HepG2 (cell line): ENCODE results near the gene MOGAT3. TPM values are rescaled to one million over a fixed set of nuclear protein-coding genes. Genes with fewer than 3 reads are reported as not detected.

Experiments
- EED ChIP-seq: sonication (generic); formaldehyde crosslinking; IDR thresholded peaks from 2 replicates; pipeline ENCODE4 v1.5.0; 2020; ENCODE audit warnings: mild to moderate bottlenecking, missing genetic modification reagents
- ELF1 ChIP-seq: sonication (generic); formaldehyde crosslinking; IDR thresholded peaks from 2 replicates; pipeline ENCODE4 v1.4.0; 2020; ENCODE audit warnings: missing genetic modification reagents
- RERE ChIP-seq: IDR thresholded peaks from 2 replicates; pipeline ENCODE4 v1.6.1; 2016; ENCODE audit warnings: low read depth, missing genetic modification reagents, missing compliant biosample characterization
- TCF7 ChIP-seq: sonication (generic); IDR thresholded peaks from 2 replicates; pipeline ENCODE4 v1.6.1; 2016; ENCODE audit warnings: antibody characterized with exemption, low read depth
- TFE3 ChIP-seq: IDR thresholded peaks from 2 replicates; pipeline ENCODE4 v1.6.1; 2016
- XBP1 ChIP-seq: sonication (generic); formaldehyde crosslinking; IDR thresholded peaks from 2 replicates; pipeline ENCODE4 v1.5.0; 2020; ENCODE audit warnings: missing genetic modification reagents
- YY1 ChIP-seq: IDR thresholded peaks from 2 replicates; pipeline ENCODE4 v1.6.1; 2011; ENCODE audit warnings: low read length, low read depth, moderate library complexity, mild to moderate bottlenecking; ENCODE audit not compliant: insufficient read depth, insufficient replicate concordance
- ZBTB46 ChIP-seq: sonication (generic); formaldehyde crosslinking; IDR thresholded peaks from 2 replicates; pipeline ENCODE4 v1.4.0; 2020; ENCODE audit warnings: mild to moderate bottlenecking, missing genetic modification reagents, borderline replicate concordance
- ZNF256 ChIP-seq: sonication (generic); formaldehyde crosslinking; conservative IDR thresholded peaks from 2 replicates; pipeline ENCODE4 v1.4.0; 2020; ENCODE audit warnings: missing genetic modification reagents
- ZNF281 ChIP-seq: sonication (generic); formaldehyde crosslinking; IDR thresholded peaks from 2 replicates; pipeline ENCODE4 v1.4.0; 2020; ENCODE audit warnings: missing genetic modification reagents, borderline replicate concordance
- ZNF652 ChIP-seq: IDR thresholded peaks from 2 replicates; pipeline ENCODE4 v1.6.1; 2016; ENCODE audit warnings: low read depth, borderline replicate concordance
- ZSCAN12 ChIP-seq: sonication (generic); formaldehyde crosslinking; IDR thresholded peaks from 2 replicates; pipeline ENCODE4 v1.9.0; 2021; ENCODE audit warnings: mild to moderate bottlenecking, missing genetic modification reagents
- ZSCAN25 ChIP-seq: sonication (generic); formaldehyde crosslinking; IDR thresholded peaks from 2 replicates; pipeline ENCODE4 v1.8.0; 2022; ENCODE audit warnings: mild to moderate bottlenecking, missing genetic modification reagents
- ZUFSP ChIP-seq: sonication (generic); formaldehyde crosslinking; IDR thresholded peaks from 2 replicates; pipeline ENCODE4 v1.9.0; 2021; ENCODE audit warnings: missing genetic modification reagents, mild to moderate bottlenecking, borderline replicate concordance
- polyA plus RNA-seq, 8 experiments: library from polyadenylated mRNA; depleted of rRNA in 3 of 8; stranded (reverse) in 7 of 8; unstranded in 1 of 8; fragments of >200 nt; fragmentation: Illumina TruSeq in 4 of 8; extraction: Trizol in 4 of 8; gene quantifications; 2 replicates each; pipeline versions ENCODE4 v1.2.1 to v1.2.3, GENCODE V29; 2011 to 2016; ENCODE audit warnings: low read depth in 4 of 8, missing spikeins in 1 of 8, mixed read lengths in 1 of 8; ENCODE audit not compliant: insufficient read depth in 1 of 8
- total RNA-seq, 5 experiments: library from RNA; depleted of rRNA; stranded (reverse); fragments of >200 nt; fragmentation: Illumina TruSeq; extraction: Trizol; gene quantifications; 2 replicates each; pipeline ENCODE4 v1.2.3, GENCODE V29; 2016; ENCODE audit warnings: low read depth in 1 of 5

MOGAT3 gene
- total and polyA plus RNA-seq, 2 of the 13 experiments (the other 11 are each of a cell fraction or from before 2014, with no cell fraction given): 22.5 to 30.5 TPM

- TF ChIP-seq RERE (CRISPR knock-in tag) (no peak), ZNF256 (CRISPR knock-in tag) (no peak), ZNF281 (peak; percentile 56; the same call in 1 of the 2 replicates), ZUFSP (no peak), YY1 (peak; percentile 73), TFE3 (CRISPR knock-in tag) (no peak), XBP1 (CRISPR knock-in tag) (no peak), ZNF652 (CRISPR knock-in tag) (no peak), ZBTB46 (CRISPR knock-in tag) (no peak), TCF7 (no peak), ELF1 (CRISPR knock-in tag) (peak; percentile 88), ZSCAN25 (no peak; the same call in 1 of the 2 replicates), ZSCAN12 (no peak), EED (CRISPR knock-in tag) (no peak; the same call in 1 of the 2 replicates)
These were observed 43.7 kb upstream of the MOGAT3 start, which contains the start of gene FIS1 (continued) for GRCh38 chr7:101244375-101245146.
